ENCODE data around the gene CD46. TPM values are rescaled to one million over a fixed set of nuclear protein-coding genes. Genes with fewer than 3 reads are reported as not detected.

Gene CD46
- total RNA-seq = 139 and 172 TPM in 2 replicates

DNA sequence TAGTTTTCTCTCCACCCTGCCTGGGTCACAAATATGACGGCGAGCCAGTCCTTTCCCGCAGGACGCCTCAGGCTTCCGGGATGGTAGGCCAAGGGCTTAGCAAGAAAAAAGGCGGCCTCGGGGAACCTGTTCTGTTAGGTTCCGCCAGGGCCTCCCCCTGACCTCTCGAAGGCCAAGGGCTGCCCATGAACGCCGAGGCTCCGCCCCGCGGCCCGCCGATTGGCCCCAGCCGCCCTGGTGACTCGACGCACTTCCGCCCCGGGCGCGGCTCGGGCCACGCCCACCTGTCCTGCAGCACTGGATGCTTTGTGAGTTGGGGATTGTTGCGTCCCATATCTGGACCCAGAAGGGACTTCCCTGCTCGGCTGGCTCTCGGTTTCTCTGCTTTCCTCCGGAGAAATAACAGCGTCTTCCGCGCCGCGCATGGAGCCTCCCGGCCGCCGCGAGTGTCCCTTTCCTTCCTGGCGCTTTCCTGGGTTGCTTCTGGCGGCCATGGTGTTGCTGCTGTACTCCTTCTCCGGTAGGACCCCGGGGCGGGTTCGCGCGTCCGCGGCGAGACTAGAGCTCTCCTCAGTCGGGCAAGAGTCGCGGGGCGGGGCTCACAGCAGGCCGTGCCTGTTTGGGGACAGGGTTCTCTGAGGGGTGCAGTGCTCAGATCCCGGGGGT lies at the start of gene CD46:
TSS of gene CD46 (plus strand) at position 265 of the 666 bp plus-strand sequence. CDS start at position 424, 159 bp downstream.

Other genes starting within 250 kb of the CD46 start
- not detected in 2 replicates for gene CR1L, start 106.9 kb upstream of the CD46 start, total RNA-seq
- 5.8 and 26.4 TPM in 2 replicates for gene CD34, start 159.1 kb downstream of the CD46 start, total RNA-seq